HL-60 (cell line): ENCODE data around the gene EIF1AY.

Experiments
- DNase-seq, 2 experiments: peaks; one replicate each; pipeline ENCODE4 v3.0.0-alpha.2; 2010 to 2020; ENCODE audit warnings: low read depth in 1 of 2, low spot score in 1 of 2
- H3K27ac ChIP-seq: fragments of 250-450 bp; sonication (Bioruptor Pico); replicated peaks from 2 replicates; pipeline ENCODE4 v1.5.1; 2020; ENCODE audit warnings: mild to moderate bottlenecking, moderate library complexity
- H3K27me3 ChIP-seq: fragments of 250-450 bp; sonication (Bioruptor Pico); 2 replicates; pipeline ENCODE4 v1.5.1; 2021; ENCODE audit warnings: mild to moderate bottlenecking, moderate library complexity; ENCODE audit not compliant: insufficient read depth, poor library complexity, severe bottlenecking
- H3K4me3 ChIP-seq: replicated peaks from 2 replicates; pipeline ENCODE4 v1.5.1; 2011; ENCODE audit warnings: mild to moderate bottlenecking, control low read depth, low read length; ENCODE audit not compliant: insufficient read depth
- CTCF ChIP-seq: IDR thresholded peaks from one replicate; pipeline ENCODE4 v1.5.1; 2011; ENCODE audit warnings: low read length, control low read depth, inconsistent platforms; ENCODE audit not compliant: insufficient read depth
- GABPA ChIP-seq: IDR thresholded peaks from 2 replicates; pipeline ENCODE4 v1.6.1; 2012; ENCODE audit warnings: low read depth
- POLR2AphosphoS5 ChIP-seq: IDR thresholded peaks from 2 replicates; pipeline ENCODE4 v1.6.1; 2012; ENCODE audit warnings: low read depth
- SPI1 ChIP-seq: IDR thresholded peaks from 2 replicates; pipeline ENCODE4 v1.6.1; 2012; ENCODE audit warnings: low read depth, mild to moderate bottlenecking, borderline replicate concordance
- TF ChIP-seq, protein P1 (sequence below): IDR thresholded peaks from 2 replicates; pipeline ENCODE4 v1.6.1; 2012; ENCODE audit warnings: low read depth; ENCODE audit not compliant: insufficient replicate concordance

EIF1AY gene

DNA sequence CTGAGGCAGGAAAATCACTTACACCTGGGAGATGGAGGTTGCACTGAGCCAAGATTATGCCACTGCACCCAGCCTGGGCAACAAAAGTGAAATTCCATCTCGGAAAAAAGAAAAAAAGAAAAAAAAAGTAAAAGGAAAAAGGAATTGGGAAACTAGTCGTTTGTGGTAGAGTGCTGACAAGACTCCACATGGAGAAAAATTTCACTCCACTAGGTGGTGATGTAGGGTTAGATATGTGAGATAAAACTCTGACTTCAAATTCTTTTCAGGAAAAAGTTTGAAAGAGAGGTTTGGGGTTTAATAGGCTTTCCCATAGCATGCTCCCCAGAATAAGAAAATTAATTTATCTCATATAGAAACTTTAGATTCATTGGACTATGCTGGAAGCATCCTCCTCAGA lies 16.9 kb upstream of the EIF1AY start:
- Histone ChIP-seq H3K27me3 (no peaks in the 10 kb centered on the region), H3K27ac (no peak overlapping the region), H3K4me3 (no peak overlapping the region)
- no peak for DNase-seq
- TF ChIP-seq GABPA (no peak), POLR2AphosphoS5 (no peak), SPI1 (no peak), CTCF (no peak)
- TF ChIP-seq, protein P1, sequence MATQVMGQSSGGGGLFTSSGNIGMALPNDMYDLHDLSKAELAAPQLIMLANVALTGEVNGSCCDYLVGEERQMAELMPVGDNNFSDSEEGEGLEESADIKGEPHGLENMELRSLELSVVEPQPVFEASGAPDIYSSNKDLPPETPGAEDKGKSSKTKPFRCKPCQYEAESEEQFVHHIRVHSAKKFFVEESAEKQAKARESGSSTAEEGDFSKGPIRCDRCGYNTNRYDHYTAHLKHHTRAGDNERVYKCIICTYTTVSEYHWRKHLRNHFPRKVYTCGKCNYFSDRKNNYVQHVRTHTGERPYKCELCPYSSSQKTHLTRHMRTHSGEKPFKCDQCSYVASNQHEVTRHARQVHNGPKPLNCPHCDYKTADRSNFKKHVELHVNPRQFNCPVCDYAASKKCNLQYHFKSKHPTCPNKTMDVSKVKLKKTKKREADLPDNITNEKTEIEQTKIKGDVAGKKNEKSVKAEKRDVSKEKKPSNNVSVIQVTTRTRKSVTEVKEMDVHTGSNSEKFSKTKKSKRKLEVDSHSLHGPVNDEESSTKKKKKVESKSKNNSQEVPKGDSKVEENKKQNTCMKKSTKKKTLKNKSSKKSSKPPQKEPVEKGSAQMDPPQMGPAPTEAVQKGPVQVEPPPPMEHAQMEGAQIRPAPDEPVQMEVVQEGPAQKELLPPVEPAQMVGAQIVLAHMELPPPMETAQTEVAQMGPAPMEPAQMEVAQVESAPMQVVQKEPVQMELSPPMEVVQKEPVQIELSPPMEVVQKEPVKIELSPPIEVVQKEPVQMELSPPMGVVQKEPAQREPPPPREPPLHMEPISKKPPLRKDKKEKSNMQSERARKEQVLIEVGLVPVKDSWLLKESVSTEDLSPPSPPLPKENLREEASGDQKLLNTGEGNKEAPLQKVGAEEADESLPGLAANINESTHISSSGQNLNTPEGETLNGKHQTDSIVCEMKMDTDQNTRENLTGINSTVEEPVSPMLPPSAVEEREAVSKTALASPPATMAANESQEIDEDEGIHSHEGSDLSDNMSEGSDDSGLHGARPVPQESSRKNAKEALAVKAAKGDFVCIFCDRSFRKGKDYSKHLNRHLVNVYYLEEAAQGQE: no peak

DNA sequence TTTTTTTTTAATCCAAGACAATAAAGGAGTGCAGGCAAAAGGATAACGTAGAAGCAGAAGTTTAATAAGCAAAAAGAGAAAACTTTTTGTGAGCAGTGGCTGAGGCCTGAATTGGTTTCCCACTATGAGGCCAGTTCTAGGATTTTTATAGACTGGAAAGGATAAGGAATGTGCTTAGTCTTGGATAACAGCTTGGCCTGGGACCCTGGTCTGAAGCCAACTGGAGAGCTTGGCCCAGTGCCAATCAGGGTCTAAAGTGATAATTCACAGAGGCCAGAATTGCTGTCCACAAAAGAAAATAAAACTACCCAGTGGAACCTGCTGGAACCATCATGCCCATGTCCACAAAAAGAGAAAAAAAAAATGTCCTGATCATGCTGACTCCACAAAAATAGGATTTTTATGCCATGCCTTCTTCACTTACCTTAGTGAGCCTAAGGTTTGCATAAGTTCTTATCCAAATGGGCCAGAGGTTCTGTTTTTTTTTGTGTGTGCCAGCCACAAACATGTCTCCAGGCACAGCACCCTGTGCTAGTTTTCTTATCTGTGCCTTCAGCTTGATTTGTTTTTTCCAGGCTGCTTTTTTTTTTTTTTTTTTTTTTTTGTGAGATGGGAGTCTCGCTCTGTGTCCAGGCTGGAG lies 15.6 kb upstream of the EIF1AY start:
- H3K27ac ChIP-seq: no peak overlapping the region
- no peaks in the 10 kb centered on the region for H3K27me3 ChIP-seq
- H3K4me3 ChIP-seq: no peak overlapping the region
- DNase-seq: no peak
- TF ChIP-seq, protein P1: no peak
- TF ChIP-seq SPI1 (no peak), POLR2AphosphoS5 (no peak), CTCF (no peak), GABPA (no peak)

DNA sequence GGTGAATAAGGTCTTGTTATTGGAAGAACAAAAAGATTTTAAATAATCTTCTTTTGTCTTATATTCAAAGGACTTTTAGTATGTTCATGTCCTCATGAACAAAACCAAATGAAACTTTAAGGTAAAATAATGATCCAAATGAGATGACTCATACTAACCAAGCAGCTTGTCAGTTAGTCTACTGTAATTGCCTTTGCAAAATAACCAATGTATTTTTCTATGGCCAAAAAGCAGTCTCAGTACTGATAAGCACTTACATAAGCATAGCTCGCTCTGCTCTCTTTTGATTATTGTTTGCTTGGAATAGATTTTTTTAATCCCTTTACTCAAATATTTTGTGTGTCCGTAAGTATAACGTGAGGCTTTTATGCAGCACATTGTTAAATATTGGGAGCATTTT lies 4.3 kb upstream of the EIF1AY start:
- Histone ChIP-seq H3K27ac (no peak overlapping the region), H3K4me3 (no peak overlapping the region), H3K27me3 (no peaks in the 10 kb centered on the region)
- TF ChIP-seq SPI1 (no peak), CTCF (no peak), POLR2AphosphoS5 (no peak), GABPA (no peak)
- TF ChIP-seq, protein P1: no peak
- DNase-seq: no peak
